ENCODE results near the gene ADAMTS17.

GRCh38 chr15:100166313-100166712 lies 175.5 kb downstream of the ADAMTS17 start:
- TF ChIP-seq CTCF (IDR thresholded peaks at IDR 0.05; ENCODE audit: borderline replicate concordance, extremely low read depth, low read length, poor library complexity, severe bottlenecking) = no peak
- no peak for TF ChIP-seq EZH2 (IDR thresholded peaks at IDR 0.05; ENCODE audit: borderline replicate concordance, low read depth, low read length, severe bottlenecking)
